RWPE1 (cell line): ENCODE data around the gene IFNL2.

ENCODE experiments used
- CTCF ChIA-PET: fragments of 350-600 bp; sonication (Branson Sonifier 250); formaldehyde crosslinking; extraction: SDS; loops from one replicate; lab custom pipeline; 2021; lab: Yijun Ruan, JAX
- POLR2A ChIA-PET: fragments of 400-600 bp; formaldehyde crosslinking; extraction: SDS; loops from one replicate; lab custom pipeline; 2020; ENCODE audit warnings: antibody characterized with exemption; ENCODE audit not compliant: low non-redundant PET; lab: Yijun Ruan, JAX
- DNase-seq: peaks from one replicate; pipeline ENCODE4 v3.0.0; 2012; ENCODE audit warnings: low spot score
- H3K27ac ChIP-seq: fragments of 450-650 bp; 2 replicates; pipeline ENCODE4 v1.5.1; 2017
- CTCF ChIP-seq: fragments of 450-650 bp; conservative IDR thresholded peaks from 2 replicates; pipeline ENCODE4 v1.5.1; 2017; ENCODE audit warnings: low read depth, mild to moderate bottlenecking

Gene IFNL2

DNA sequence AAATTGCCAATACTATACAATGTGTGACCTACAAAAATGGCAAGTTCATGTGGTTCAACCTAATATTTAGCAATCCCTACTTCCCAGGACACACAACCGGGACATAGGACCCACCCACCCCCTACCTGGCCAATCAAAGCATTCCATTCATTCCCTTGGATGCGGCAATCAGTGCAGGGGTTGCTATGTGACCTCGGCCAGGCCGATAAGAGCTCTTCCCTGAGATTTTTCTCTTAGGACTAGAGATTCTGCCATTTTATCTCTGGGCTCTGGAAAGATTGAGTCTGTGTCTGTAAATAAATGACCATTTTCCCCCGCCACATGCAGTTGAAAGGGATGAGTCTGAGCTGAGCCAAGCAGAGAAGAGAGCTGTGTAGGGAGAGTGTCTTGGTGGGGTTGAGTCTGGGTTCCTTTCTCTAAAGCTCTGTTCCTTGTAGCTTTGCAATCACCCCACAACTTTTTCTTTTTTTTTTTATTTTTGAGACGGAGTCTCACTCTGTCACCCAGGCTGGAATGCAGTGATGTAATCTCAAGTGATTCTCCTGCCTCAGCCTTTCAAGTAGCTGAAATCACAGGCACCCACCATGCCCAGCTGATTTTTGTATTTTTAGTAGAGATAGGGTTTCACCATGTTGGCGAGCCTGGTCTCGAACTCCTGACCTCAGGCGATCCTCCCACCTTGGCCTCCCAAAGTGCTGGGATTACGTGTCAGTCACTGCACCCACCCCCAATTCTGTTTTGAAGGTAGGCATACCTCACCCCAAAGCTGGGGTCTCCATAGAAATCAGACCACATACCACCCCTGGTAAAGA lies 35.4 kb downstream of the IFNL2 start:
- H3K27ac ChIP-seq = no peak overlapping the region
- DNase-seq = no peak
- CTCF ChIA-PET = interaction anchor here (0.7 kb wide), 1 partner anchor 51 kb away, joined by 4 read pairs; no protein-coding TSS in a partner anchor
- POLR2A ChIA-PET = interaction anchor here (0.6 kb wide), 1 partner anchor 9 kb away, joined by 3 read pairs; no protein-coding TSS in a partner anchor
- no peak for TF ChIP-seq CTCF

- CTCF ChIA-PET = no interaction called here
- no peak for DNase-seq
- POLR2A ChIA-PET = no interaction called here
- no peak for TF ChIP-seq CTCF
- H3K27ac ChIP-seq = no peak overlapping the region
These were observed 36.0 kb downstream of the IFNL2 start for GRCh38 chr19:39304185-39304513.

GRCh38 chr19:39304701-39305571 lies 36.7 kb downstream of the IFNL2 start:
- no peak for DNase-seq
- H3K27ac ChIP-seq = no peak overlapping the region
- no peak for TF ChIP-seq CTCF
- CTCF ChIA-PET = interaction anchor here (0.6 kb wide), 1 partner anchor 1361 kb away, joined by 5 read pairs; no protein-coding TSS in a partner anchor
- POLR2A ChIA-PET = no interaction called here

DNA sequence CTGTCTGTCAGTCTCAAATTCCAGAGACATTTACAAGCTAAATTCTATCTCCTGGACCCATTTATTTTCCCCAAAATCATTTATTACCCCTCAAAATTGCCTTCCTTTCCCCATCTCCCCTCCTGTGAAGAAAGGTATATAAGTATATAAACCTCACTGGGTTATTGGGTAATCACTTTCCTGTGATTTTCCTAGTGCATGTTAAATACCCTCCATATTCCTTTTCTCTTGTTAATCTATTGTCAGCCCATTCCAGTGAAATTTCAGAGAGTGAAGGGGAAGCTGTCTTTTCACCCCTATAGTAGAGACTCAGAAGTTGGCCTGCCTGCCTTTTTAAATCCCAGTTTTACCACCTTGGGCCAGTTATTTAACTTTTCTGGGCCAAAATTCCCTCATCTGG lies 37.9 kb downstream of the IFNL2 start:
- ChIA-PET POLR2A (no interaction called here), CTCF (no interaction called here)
- no peak for TF ChIP-seq CTCF
- H3K27ac ChIP-seq = no peak overlapping the region
- no peak for DNase-seq

GRCh38 chr19:39307046-39307821 lies 39.0 kb downstream of the IFNL2 start:
- ChIA-PET CTCF (no interaction called here), POLR2A (no interaction called here)
- no peak for DNase-seq
- H3K27ac ChIP-seq = no peak overlapping the region
- no peak for TF ChIP-seq CTCF

- CTCF ChIA-PET = no interaction called here
- no peak for DNase-seq
- POLR2A ChIA-PET = no interaction called here
- no peak for TF ChIP-seq CTCF
- H3K27ac ChIP-seq = no peak overlapping the region
These were observed 39.8 kb downstream of the IFNL2 start for GRCh38 chr19:39307822-39308530.
